Activated CD4-positive, alpha-beta T cell treated with anti-CD3 and anti-CD28 coated beads for 36 hours (primary cell): Measurements from ENCODE around the gene TXN. TPM values are rescaled to one million over a fixed set of nuclear protein-coding genes. Genes with fewer than 3 reads are reported as not detected.
"Not testable (repeated sequence)": the region's sequence is repeated elsewhere in the genome, so short reads cannot be mapped to it uniquely, and the experiment has no call there.

Experiments
- ATAC-seq: fragments of 200-7000 bp; cut with Tn5 transposase; one replicate; pipeline ENCODE4 v1.10.0; 2021; ENCODE audit warnings: mild to moderate bottlenecking, moderate library complexity
- CTCF ChIA-PET: fragments of 350-600 bp; sonication (Branson Sonifier 250); formaldehyde crosslinking; loops from one replicate; lab custom pipeline; 2021; ENCODE audit warnings: antibody characterized with exemption; lab: Charles Lee
- POLR2A ChIA-PET: fragments of 350-600 bp; sonication (Branson Sonifier 250); formaldehyde crosslinking; loops from one replicate; lab custom pipeline; 2021; ENCODE audit warnings: antibody characterized with exemption, inconsistent platforms; lab: Charles Lee
- DNase-seq: peaks from one replicate; pipeline ENCODE4 v3.0.0-alpha.2; 2020
- H3K27ac Mint-ChIP-seq: one replicate; pipeline ENCODE4 v1.8.0; 2021; ENCODE audit warnings: mixed read lengths
- H3K27me3 Mint-ChIP-seq: one replicate; pipeline ENCODE4 v1.8.0; 2021; ENCODE audit warnings: mixed read lengths
- H3K36me3 Mint-ChIP-seq: one replicate; pipeline ENCODE4 v1.8.0; 2021; ENCODE audit warnings: low read depth, mixed read lengths
- H3K4me1 Mint-ChIP-seq: one replicate; pipeline ENCODE4 v1.8.0; 2021; ENCODE audit warnings: mixed read lengths
- H3K4me3 Mint-ChIP-seq: one replicate; pipeline ENCODE4 v1.8.0; 2021; ENCODE audit warnings: mild to moderate bottlenecking, moderate library complexity, mixed read lengths
- H3K9me3 Mint-ChIP-seq: one replicate; pipeline ENCODE4 v1.8.0; 2021; ENCODE audit warnings: low read depth, mixed read lengths
- intact Hi-C, 2 experiments: fragments of 100-400 bp; cut with DNase I in 1 of 2; cut with micrococcal nuclease in 1 of 2; formaldehyde crosslinking; loops; one replicate each; pipeline versions ENCODE4 v1.14.2 to v1.15.1; 2022 to 2024; cut with DNase I, micrococcal nuclease
- total RNA-seq, 2 experiments: library from RNA; stranded (reverse); gene quantifications; one replicate each; pipeline ENCODE4 v1.2.3, GENCODE V29; 2021

TXN gene
- total RNA-seq, 2 experiments from 2014 or later = 449 to 553 TPM

GRCh38 chr9:110257097-110257841, 962 bp upstream of the TXN start:
- H3K36me3 Mint-ChIP-seq = peaks cover 31% of the 10 kb centered on the region
- DNase-seq (peak; percentile 51), ATAC-seq (no peak)
- POLR2A ChIA-PET = interaction anchor here (0.6 to 1.6 kb wide), 9 partner anchors 15 to 401 kb away, joined by 3 to 6 read pairs (median 3); no protein-coding TSS in a partner anchor
- H3K27ac Mint-ChIP-seq = peak overlapping the region; percentile 89
- no peaks in the 10 kb centered on the region for H3K27me3 Mint-ChIP-seq
- H3K9me3 Mint-ChIP-seq = no peaks in the 10 kb centered on the region
- intact Hi-C loops = loop anchor here (2.0 to 10.0 kb wide), 11 partner anchors 282 to 1668 kb away; partner anchors contain the start of genes CTNNAL1 (in 1 of the 2), DNAJC25 (in 1 of the 2) and TMEM245 (in 1 of the 2)
- H3K4me1 Mint-ChIP-seq = peaks cover 57% of the 10 kb centered on the region
- CTCF ChIA-PET = interaction anchor here (0.7 to 1.8 kb wide), 7 partner anchors 11 to 403 kb away, joined by 3 to 7 read pairs (median 4); no protein-coding TSS in a partner anchor
- peak overlapping the region; percentile 95 for H3K4me3 Mint-ChIP-seq

- ATAC-seq = peak; percentile 32
- H3K27ac Mint-ChIP-seq = peak overlapping the region; percentile 99
- H3K36me3 Mint-ChIP-seq = peaks cover 42% of the 10 kb centered on the region
- peak overlapping the region; percentile 95 for H3K4me3 Mint-ChIP-seq
- H3K4me1 Mint-ChIP-seq = peaks cover 60% of the 10 kb centered on the region
- ChIA-PET CTCF (interaction anchor here (1.0 kb wide), 1 partner anchor 107 kb away, joined by 4 read pairs; no protein-coding TSS in a partner anchor), POLR2A (interaction anchor here (0.8 to 1.6 kb wide), 5 partner anchors 13 to 374 kb away, joined by 3 to 6 read pairs (median 3); no protein-coding TSS in a partner anchor)
- no peaks in the 10 kb centered on the region for H3K27me3 Mint-ChIP-seq
- DNase-seq = peak; percentile 82
- intact Hi-C loops = loop anchor here (1.0 to 10.0 kb wide), 14 partner anchors 107 to 1669 kb away; partner anchors contain the start of genes CTNNAL1 (in 1 of the 2), DNAJC25 (in 1 of the 2) and TMEM245 (in 1 of the 2)
- no peaks in the 10 kb centered on the region for H3K9me3 Mint-ChIP-seq
Measured at GRCh38 chr9:110255463-110256379, 586 bp downstream of the TXN start.

- ChIA-PET POLR2A (no interaction called here), CTCF (no interaction called here)
- Mint-ChIP-seq H3K9me3 (no peaks in the 10 kb centered on the region), H3K27ac (peak overlapping the region; percentile 99), H3K4me1 (peaks cover 65% of the 10 kb centered on the region), H3K27me3 (no peaks in the 10 kb centered on the region), H3K4me3 (peak overlapping the region; percentile 95), H3K36me3 (peaks cover 48% of the 10 kb centered on the region)
- peak; percentile 14 for DNase-seq
- ATAC-seq = no peak
- intact Hi-C loops = loop anchor here (5.0 to 10.0 kb wide), 7 partner anchors 280 to 1670 kb away; partner anchors contain the start of genes CTNNAL1 (in 1 of the 2), DNAJC25 (in 1 of the 2) and TMEM245 (in 1 of the 2)
Measured at GRCh38 chr9:110255034-110255462, 1.3 kb downstream of the TXN start.

GRCh38 chr9:110254500-110254899, 1.8 kb downstream of the TXN start:
- no peak for ATAC-seq
- CTCF ChIA-PET = no interaction called here

GRCh38 chr9:110252509-110253139, 3.7 kb downstream of the TXN start:
- Mint-ChIP-seq H3K4me3 (peak overlapping the region; percentile 95), H3K27ac (peak overlapping the region; percentile 80), H3K4me1 (peaks cover 50% of the 10 kb centered on the region), H3K27me3 (no peaks in the 10 kb centered on the region), H3K36me3 (peaks cover 65% of the 10 kb centered on the region), H3K9me3 (no peaks in the 10 kb centered on the region)
- intact Hi-C loops = loop anchor here (10.0 kb wide), 5 partner anchors 278 to 1672 kb away; partner anchors contain the start of gene DNAJC25 (in 1 of the 2)
- POLR2A ChIA-PET = no interaction called here
- ATAC-seq = no peak
- no peak for DNase-seq
- CTCF ChIA-PET = no interaction called here

More at GRCh38 chr9:110254500-110254899, 1.8 kb downstream of the TXN start:
- Mint-ChIP-seq H3K9me3 (no peaks in the 10 kb centered on the region), H3K27ac (peak overlapping the region; percentile 99), H3K36me3 (peaks cover 53% of the 10 kb centered on the region), H3K27me3 (no peaks in the 10 kb centered on the region), H3K4me3 (peak overlapping the region; percentile 95), H3K4me1 (peaks cover 63% of the 10 kb centered on the region)
- POLR2A ChIA-PET = no interaction called here
- DNase-seq = no peak
- intact Hi-C loops = loop anchor here (10.0 kb wide), 5 partner anchors 280 to 1670 kb away; partner anchors contain the start of gene DNAJC25 (in 1 of the 2)

GRCh38 chr9:110251770-110252169, 4.5 kb downstream of the TXN start:
- H3K4me1 Mint-ChIP-seq = peaks cover 42% of the 10 kb centered on the region
- ATAC-seq, CTCF ChIA-PET, H3K4me3 Mint-ChIP-seq, POLR2A ChIA-PET, H3K27me3 Mint-ChIP-seq, DNase-seq, H3K9me3 Mint-ChIP-seq, H3K27ac Mint-ChIP-seq: not testable (repeated sequence)
- intact Hi-C loops = loop anchor here (10.0 kb wide), 5 partner anchors 277 to 1673 kb away; partner anchors contain the start of gene DNAJC25 (in 1 of the 2)
- peaks cover 71% of the 10 kb centered on the region for H3K36me3 Mint-ChIP-seq

GRCh38 chr9:110251212-110251611, 5.1 kb downstream of the TXN start:
- ChIA-PET CTCF (no interaction called here), POLR2A (no interaction called here)
- Mint-ChIP-seq H3K27ac (no peak overlapping the region), H3K9me3 (no peaks in the 10 kb centered on the region), H3K4me1 (peaks cover 42% of the 10 kb centered on the region), H3K36me3 (peaks cover 76% of the 10 kb centered on the region), H3K4me3 (no peak overlapping the region), H3K27me3 (no peaks in the 10 kb centered on the region)
- ATAC-seq (no peak), DNase-seq (no peak)
- intact Hi-C loops = loop anchor here (10.0 kb wide), 5 partner anchors 276 to 1674 kb away; partner anchors contain the start of gene DNAJC25 (in 1 of the 2)

GRCh38 chr9:110249603-110250002, 6.7 kb downstream of the TXN start:
- CTCF ChIA-PET = interaction anchor here (1.0 kb wide), 1 partner anchor 22 kb away, joined by 3 read pairs; no protein-coding TSS in a partner anchor
- ATAC-seq = no peak
- no peak overlapping the region for H3K4me3 Mint-ChIP-seq
- H3K9me3 Mint-ChIP-seq = no peaks in the 10 kb centered on the region
- H3K27me3 Mint-ChIP-seq = no peaks in the 10 kb centered on the region
- H3K4me1 Mint-ChIP-seq = peaks cover 35% of the 10 kb centered on the region
- no peak for DNase-seq
- H3K27ac Mint-ChIP-seq = no peak overlapping the region
- peaks cover 74% of the 10 kb centered on the region for H3K36me3 Mint-ChIP-seq
- intact Hi-C loops = loop anchor here (10.0 kb wide), 5 partner anchors 275 to 1675 kb away; partner anchors contain the start of gene DNAJC25 (in 1 of the 2)
- POLR2A ChIA-PET = no interaction called here

- POLR2A ChIA-PET = no interaction called here
- Mint-ChIP-seq H3K36me3 (peaks cover 71% of the 10 kb centered on the region), H3K27ac (no peak overlapping the region)
Measured at GRCh38 chr9:110248361-110248760, 7.9 kb downstream of the TXN start.

GRCh38 chr9:110246214-110246613, 10.1 kb downstream of the TXN start:
- Mint-ChIP-seq H3K9me3 (no peaks in the 10 kb centered on the region), H3K4me3 (no peak overlapping the region), H3K4me1 (peaks cover 10% of the 10 kb centered on the region), H3K36me3 (peaks cover 62% of the 10 kb centered on the region), H3K27me3 (no peaks in the 10 kb centered on the region), H3K27ac (no peak overlapping the region)
- DNase-seq (no peak), ATAC-seq (no peak)
- intact Hi-C loops = no loop called here
- CTCF ChIA-PET = no interaction called here
- POLR2A ChIA-PET = no interaction called here

More at GRCh38 chr9:110248361-110248760, 7.9 kb downstream of the TXN start:
- no peaks in the 10 kb centered on the region for H3K9me3 Mint-ChIP-seq
- no peaks in the 10 kb centered on the region for H3K27me3 Mint-ChIP-seq
- intact Hi-C loops = no loop called here
- peaks cover 24% of the 10 kb centered on the region for H3K4me1 Mint-ChIP-seq
- DNase-seq (no peak), ATAC-seq (no peak)
- no peak overlapping the region for H3K4me3 Mint-ChIP-seq
- CTCF ChIA-PET = interaction anchor here (1.0 kb wide), 1 partner anchor 23 kb away, joined by 3 read pairs; no protein-coding TSS in a partner anchor
